Endothelial cell of umbilical vein (primary cell): ENCODE results near the gene TUBGCP2. TPM values are rescaled to one million over a fixed set of nuclear protein-coding genes. Genes with fewer than 3 reads are reported as not detected.

ENCODE experiments used
- BruUV-seq: library from RNA; stranded (reverse); fragments of 400-500 nt; replicated peaks from 2 replicates; lab custom pipeline; 2021; lab: Mats Ljungman, UMichigan
- CTCF ChIA-PET: fragments of 300-600, 350-600 bp; sonication (Branson Sonifier 250); formaldehyde crosslinking; loops from one replicate; lab custom pipeline; 2021; ENCODE audit warnings: antibody characterized with exemption, inconsistent platforms; lab: Charles Lee
- POLR2A ChIA-PET: fragments of 300-600, 350-600 bp; sonication (Branson Sonifier 250); formaldehyde crosslinking; loops from one replicate; lab custom pipeline; 2021; ENCODE audit warnings: antibody characterized with exemption, inconsistent platforms; lab: Charles Lee
- DNase-seq: peaks from one replicate; pipeline ENCODE4 v3.0.0-alpha.2; 2011; ENCODE audit warnings: low read depth, low spot score
- FAIRE-seq: peaks from 2 replicates; lab custom pipeline; 2011; peaks lifted over from hg19 to GRCh38; lab: Jason Lieb, UNC
- H2AFZ ChIP-seq: 2 replicates; pipeline ENCODE4 v1.6.0; 2012; ENCODE audit warnings: low read depth, low read length, control low read depth, inconsistent platforms
- H3K27ac ChIP-seq: 2 replicates; pipeline ENCODE4 v1.5.1; 2011; ENCODE audit warnings: low read depth, mild to moderate bottlenecking, control low read depth, low read length, moderate library complexity; ENCODE audit not compliant: insufficient read depth
- H3K27me3 ChIP-seq, 2 experiments: 2 replicates each; pipeline versions ENCODE4 v1.6.0 to v1.6.1; 2011; ENCODE audit warnings: low read length in 2 of 2, mixed read lengths in 1 of 2; ENCODE audit not compliant: control insufficient read depth in 2 of 2, insufficient read depth in 2 of 2
- H3K36me3 ChIP-seq, 2 experiments: 2 replicates in 1 of 2; 3 replicates in 1 of 2; pipeline ENCODE4 v1.5.1; 2011; ENCODE audit warnings: low read length in 2 of 2, mild to moderate bottlenecking in 1 of 2, moderate library complexity in 1 of 2; ENCODE audit not compliant: control insufficient read depth in 2 of 2, insufficient read depth in 2 of 2; ENCODE audit errors: extremely low read depth in 1 of 2
- H3K4me1 ChIP-seq: 3 replicates; pipeline ENCODE4 v1.5.1; 2011; ENCODE audit warnings: mild to moderate bottlenecking, low read length; ENCODE audit not compliant: control insufficient read depth, insufficient read depth; ENCODE audit errors: extremely low read depth
- H3K4me2 ChIP-seq: 2 replicates; pipeline ENCODE4 v1.6.1; 2011; ENCODE audit warnings: low read length, control low read depth, mixed read lengths; ENCODE audit not compliant: insufficient read depth
- H3K4me3 ChIP-seq, 3 experiments: fragments of 200-600 bp in 1 of 3; sonication (generic), shearing (Covaris generic) in 1 of 3; replicated peaks in 1 of 3; 2 replicates each; pipeline ENCODE4 v1.5.1; 2011 to 2016; ENCODE audit warnings: control low read depth in 3 of 3, low read length in 3 of 3, mild to moderate bottlenecking in 2 of 3, inconsistent platforms in 1 of 3, low read depth in 1 of 3, moderate library complexity in 1 of 3; ENCODE audit not compliant: insufficient read depth in 1 of 3
- H3K79me2 ChIP-seq: 2 replicates; pipeline ENCODE4 v1.6.0; 2012; ENCODE audit warnings: low read length, inconsistent platforms; ENCODE audit not compliant: control insufficient read depth, insufficient read depth
- H3K9ac ChIP-seq: replicated peaks from 2 replicates; pipeline ENCODE3; 2011; ENCODE audit warnings: low read length, control low read depth; ENCODE audit not compliant: insufficient read depth; ENCODE audit errors: extremely low read depth
- H3K9me1 ChIP-seq: replicated peaks from 3 replicates; pipeline ENCODE4 v1.6.0; 2011; ENCODE audit warnings: mild to moderate bottlenecking, low read length; ENCODE audit not compliant: control insufficient read depth, insufficient read depth; ENCODE audit errors: extremely low read depth
- H3K9me3 ChIP-seq: replicated peaks from 2 replicates; pipeline ENCODE4 v1.5.1; 2012; ENCODE audit warnings: low read length, inconsistent platforms; ENCODE audit not compliant: control insufficient read depth, insufficient read depth
- H4K20me1 ChIP-seq: replicated peaks from 2 replicates; pipeline ENCODE3; 2011; ENCODE audit warnings: mild to moderate bottlenecking, low read length; ENCODE audit not compliant: control insufficient read depth, insufficient read depth; ENCODE audit errors: extremely low read depth
- CTCF ChIP-seq, 2 donors: IDR thresholded peaks; 1 replicate in 1 of 2; 2 replicates in 1 of 2; pipeline ENCODE4 v1.5.1; 2011; ENCODE audit warnings: low read length in 2 of 2, mild to moderate bottlenecking in 2 of 2, moderate library complexity in 2 of 2, control low read depth in 1 of 2, inconsistent platforms in 1 of 2, low read depth in 1 of 2; ENCODE audit not compliant: insufficient read depth in 1 of 2; ENCODE audit errors: extremely low read depth in 1 of 2
- EZH2 ChIP-seq: IDR thresholded peaks from 2 replicates; pipeline ENCODE4 v1.6.1; 2012; ENCODE audit warnings: borderline replicate concordance, low read depth, mild to moderate bottlenecking, moderate library complexity, low read length, inconsistent platforms; ENCODE audit not compliant: severe bottlenecking
- FOS ChIP-seq: IDR thresholded peaks from 2 replicates; pipeline ENCODE4 v1.6.1; 2011; ENCODE audit warnings: mild to moderate bottlenecking, low read length, moderate library complexity, borderline replicate concordance; ENCODE audit not compliant: insufficient read depth
- GATA2 ChIP-seq: IDR thresholded peaks from 2 replicates; pipeline ENCODE4 v1.7.0; 2011; ENCODE audit warnings: low read depth, mild to moderate bottlenecking, moderate library complexity, mixed read lengths, low read length; ENCODE audit not compliant: insufficient read length, insufficient read depth
- JUN ChIP-seq: IDR thresholded peaks from 2 replicates; pipeline ENCODE4 v1.6.1; 2011; ENCODE audit warnings: borderline replicate concordance, low read depth; ENCODE audit not compliant: insufficient read length, insufficient read depth
- MAX ChIP-seq: IDR thresholded peaks from 2 replicates; pipeline ENCODE4 v1.6.1; 2011; ENCODE audit not compliant: insufficient read depth, insufficient read length
- MYC ChIP-seq: IDR thresholded peaks from one replicate; pipeline ENCODE4 v1.6.1; 2011; ENCODE audit warnings: mild to moderate bottlenecking, low read depth, low read length
- POLR2A ChIP-seq: IDR thresholded peaks from 2 replicates; pipeline ENCODE4 v1.6.1; 2012; ENCODE audit warnings: low read depth, mild to moderate bottlenecking, control low read depth, low read length
- POLR2AphosphoS5 ChIP-seq: IDR thresholded peaks from 2 replicates; pipeline ENCODE4 v1.6.1; 2012; ENCODE audit warnings: low read depth, mild to moderate bottlenecking, control low read depth, low read length, moderate library complexity; ENCODE audit not compliant: insufficient read depth
- dilution Hi-C: fragments of 300-500 bp; cut with MboI; formaldehyde crosslinking; loops from one replicate; pipeline ENCODE4 v1.15.0; 2019; ENCODE audit warnings: low sequenced_read_pairs; ENCODE audit not compliant: extremely low pct_ligation_motif_present
- intact Hi-C: fragments of 100-400 bp; cut with micrococcal nuclease; formaldehyde crosslinking; loops from one replicate; pipeline ENCODE4 v1.10.0; 2022
- polyA plus RNA-seq, 4 experiments: library from polyadenylated mRNA; depleted of rRNA in 3 of 4; stranded (reverse) in 3 of 4; unstranded in 1 of 4; fragments of >200 nt; gene quantifications; 2 replicates each; pipeline versions ENCODE4 v1.2.1 to v1.2.3, GENCODE V29; 2011 to 2012; ENCODE audit warnings: missing spikeins in 1 of 4
- total RNA-seq: library from RNA; stranded (reverse); gene quantifications from 2 replicates; pipeline ENCODE4 v1.2.3, GENCODE V29; 2021

Gene TUBGCP2
- total and polyA plus RNA-seq, 2 donors (not counting 3 experiments of a cell fraction or from before 2014, with no cell fraction given): 37.1 to 53.1 TPM

GRCh38 chr10:133325440-133326222 lies 17.0 kb upstream of the TUBGCP2 start:
- no peaks in the 10 kb centered on the region for H3K79me2 ChIP-seq
- CTCF ChIA-PET: interaction anchor here (1.7 kb wide), 1 partner anchor 11 kb away, joined by 13 read pairs; no protein-coding TSS in a partner anchor

GRCh38 chr10:133324857-133325260 lies 16.2 kb upstream of the TUBGCP2 start:
- Histone ChIP-seq H3K36me3 (no peaks in the 10 kb centered on the region), H3K79me2 (no peaks in the 10 kb centered on the region), H3K27me3 (peaks cover 29 to 40% of the 10 kb centered on the region in 2 experiments), H3K4me2 (no peak overlapping the region), H3K27ac (no peak overlapping the region), H3K4me1 (peaks cover under 1% of the 10 kb centered on the region), H3K9me1 (no peaks in the 10 kb centered on the region), H3K4me3 (no peak overlapping the region), H4K20me1 (no peaks in the 10 kb centered on the region), H3K9me3 (no peaks in the 10 kb centered on the region), H2AFZ (no peak overlapping the region), H3K9ac (no peak overlapping the region)
- ChIA-PET POLR2A (no interaction called here), CTCF (interaction anchor here (1.7 kb wide), 1 partner anchor 10 kb away, joined by 13 read pairs; no protein-coding TSS in a partner anchor)
- TF ChIP-seq CTCF (IDR thresholded peaks at IDR 0.05; ENCODE audit: extremely low read depth in 1 of 2, insufficient read depth in 1 of 2, low read depth in 1 of 2, low read length in 2 of 2) (no peak), JUN (no peak), EZH2 (no peak), GATA2 (no peak), MAX (no peak), FOS (no peak), MYC (no peak), POLR2AphosphoS5 (no peak), POLR2A (no peak)
- intact Hi-C loops (loop anchor here (1.0 to 5.0 kb wide), 3 partner anchors 16 to 383 kb away; partner anchors contain the start of gene CFAP46), dilution Hi-C loops (no loop called here)
- BruUV-seq: no TSS peak
- FAIRE-seq: no peak
- DNase-seq: no peak

More at GRCh38 chr10:133325440-133326222, 17.0 kb upstream of the TUBGCP2 start:
- FAIRE-seq (no peak), DNase-seq (no peak)
- Histone ChIP-seq H3K27me3 (peaks cover 29 to 40% of the 10 kb centered on the region in 2 experiments), H3K4me2 (no peak overlapping the region), H4K20me1 (no peaks in the 10 kb centered on the region), H3K9me3 (no peaks in the 10 kb centered on the region), H3K9ac (no peak overlapping the region), H3K27ac (no peak overlapping the region), H2AFZ (no peak overlapping the region), H3K4me3 (peak overlapping the region in 1 of 3 experiments; percentile 15), H3K4me1 (peaks cover 2% of the 10 kb centered on the region), H3K9me1 (no peaks in the 10 kb centered on the region), H3K36me3 (no peaks in the 10 kb centered on the region)
- no peak for TF ChIP-seq JUN
- peak; percentile 99 for TF ChIP-seq EZH2
- POLR2A ChIA-PET: no interaction called here
- dilution Hi-C loops (no loop called here), intact Hi-C loops (loop anchor here (5.0 kb wide), 2 partner anchors 112 to 383 kb away; partner anchors contain the start of gene CFAP46)
- no TSS peak for BruUV-seq
